Gastrocnemius medialis (tissue), 4 donors: Measurements from ENCODE around the gene ARSB. TPM values are rescaled to one million over a fixed set of nuclear protein-coding genes. Genes with fewer than 3 reads are reported as not detected.

Experiments
- ATAC-seq, 2 donors: fragments of 150-250 bp; one replicate each; pipeline ENCODE4 v1.9.1; 2016
- DNase-seq, 2 donors: peaks; one replicate each; pipeline ENCODE4 v3.0.0-alpha.2; 2019
- H3K27ac ChIP-seq, 4 donors: fragments of 200-600 bp; sonication (generic); 1 replicate in 1 of 4; 2 replicates in 3 of 4; pipeline ENCODE4 v1.5.1; 2016 to 2018; ENCODE audit warnings: mild to moderate bottlenecking in 2 of 4, moderate library complexity in 1 of 4
- H3K27me3 ChIP-seq, 3 donors: fragments of 200-600 bp; sonication (generic) in 2 of 3; 1 replicate in 1 of 3; 2 replicates in 2 of 3; pipeline versions ENCODE4 v1.5.1 to v1.6.0; 2016 to 2019; ENCODE audit warnings: mild to moderate bottlenecking in 1 of 3, moderate library complexity in 1 of 3
- H3K36me3 ChIP-seq, 2 donors: fragments of 200-600 bp; sonication (generic) in 1 of 2; one replicate each; pipeline ENCODE4 v1.5.1; 2017 to 2018
- H3K4me1 ChIP-seq, 2 donors: fragments of 200-600 bp; sonication (generic) in 1 of 2; one replicate each; pipeline ENCODE4 v1.5.1; 2016 to 2017; ENCODE audit warnings: mild to moderate bottlenecking in 2 of 2
- H3K4me3 ChIP-seq, 4 donors: fragments of 200-600 bp; sonication (generic) in 3 of 4; 1 replicate in 1 of 4; 2 replicates in 3 of 4; pipeline ENCODE4 v1.5.1; 2016 to 2019; ENCODE audit warnings: mild to moderate bottlenecking in 2 of 4
- H3K9me3 ChIP-seq, 3 donors: fragments of 200-600 bp; sonication (generic) in 2 of 3; 1 replicate in 1 of 3; 2 replicates in 2 of 3; pipeline ENCODE4 v1.5.1; 2016 to 2019
- POLR2A ChIP-seq, 2 donors: fragments of 450-650 bp; IDR thresholded peaks; one replicate each; pipeline ENCODE4 v1.6.1; 2017; ENCODE audit warnings: antibody characterized with exemption in 2 of 2, mild to moderate bottlenecking in 2 of 2, moderate library complexity in 2 of 2
- in situ Hi-C, 4 donors: fragments of 200-750 bp; cut with MboI; loops; one replicate each; pipeline versions ENCODE4 v1.15.0 to v1.8.0; 2017; ENCODE audit warnings: low sequenced_read_pairs in 4 of 4
- intact Hi-C: fragments of 100-400 bp; cut with DNase I; formaldehyde crosslinking; loops from one replicate; pipeline ENCODE4 v1.15.1; 2023; ENCODE audit warnings: low total_unique reads
- total RNA-seq, 4 donors: library from RNA; depleted of rRNA; stranded (reverse); fragments of >200 nt; gene quantifications; one replicate each; pipeline versions ENCODE4 v1.1.0 to v1.2.3, GENCODE V29; 2016
- TF ChIP-seq, protein P1 (sequence below), 5 experiments: fragments of 450-650 bp in 3 of 5; fragments of 200-600 bp in 2 of 5; sonication (generic) in 2 of 5; IDR thresholded peaks in 4 of 5; conservative IDR thresholded peaks in 1 of 5; 1 replicate in 4 of 5; 2 replicates in 1 of 5; pipeline ENCODE4 v1.5.1; 2016 to 2019; ENCODE audit warnings: antibody characterized with exemption in 5 of 5, mild to moderate bottlenecking in 3 of 5, moderate library complexity in 3 of 5

The ARSB gene
- total RNA-seq, 4 donors from 2014 or later, result 3.2 to 8.3 (median 5.1) TPM

DNA sequence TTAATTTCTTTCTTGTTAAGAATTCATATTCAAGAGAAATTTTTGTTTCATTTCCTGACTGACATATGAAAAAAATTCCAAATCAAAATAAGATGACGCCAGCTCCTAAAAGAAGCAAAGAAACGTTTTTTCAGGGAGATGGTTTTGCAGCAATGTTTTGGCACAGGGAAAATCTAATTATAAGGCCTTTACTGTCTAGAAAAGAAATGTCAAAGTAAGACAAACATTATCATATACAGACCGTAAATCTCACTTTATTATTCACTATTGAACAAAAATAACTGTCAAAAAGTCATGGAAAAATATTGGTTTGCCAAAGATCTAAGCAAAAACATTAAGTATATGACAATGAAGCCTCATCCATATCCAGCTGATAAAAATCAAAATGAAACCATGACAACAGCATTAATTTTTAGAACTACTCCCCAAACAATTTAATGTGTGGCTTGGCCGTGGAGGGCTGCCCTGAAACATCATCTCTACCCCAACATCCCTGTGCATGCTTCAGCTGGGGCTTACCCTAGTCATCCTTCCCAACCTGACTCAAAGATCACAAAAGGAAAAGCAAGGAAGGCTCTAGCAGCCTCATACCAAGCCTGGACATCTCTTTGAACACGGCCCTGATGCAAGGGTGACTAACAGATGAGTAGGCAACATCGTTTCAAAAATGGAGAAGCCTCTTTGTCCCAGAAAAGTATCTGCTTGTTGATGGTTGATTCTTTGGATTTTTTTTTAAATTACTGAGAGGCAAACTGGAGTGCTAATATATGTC, 95.6 kb downstream of the ARSB start:
- Histone ChIP-seq H3K27ac (no peak overlapping the region), H3K4me1 (peaks cover 0 to 4% of the 10 kb centered on the region in 2 donors), H3K36me3 (no peaks in the 10 kb centered on the region), H3K9me3 (no peaks in the 10 kb centered on the region), H3K27me3 (no peaks in the 10 kb centered on the region), H3K4me3 (no peak overlapping the region)
- in situ Hi-C loops, result loop anchor here in 1 of 4 donors (10.0 kb wide), 1 partner anchor 75 kb away; no protein-coding TSS in a partner anchor
- DNase-seq, result no peak
- intact Hi-C loops, result no loop called here
- ATAC-seq, result no peak
- no peak for TF ChIP-seq POLR2A (IDR thresholded peaks at IDR 0.05)
- TF ChIP-seq, protein P1, sequence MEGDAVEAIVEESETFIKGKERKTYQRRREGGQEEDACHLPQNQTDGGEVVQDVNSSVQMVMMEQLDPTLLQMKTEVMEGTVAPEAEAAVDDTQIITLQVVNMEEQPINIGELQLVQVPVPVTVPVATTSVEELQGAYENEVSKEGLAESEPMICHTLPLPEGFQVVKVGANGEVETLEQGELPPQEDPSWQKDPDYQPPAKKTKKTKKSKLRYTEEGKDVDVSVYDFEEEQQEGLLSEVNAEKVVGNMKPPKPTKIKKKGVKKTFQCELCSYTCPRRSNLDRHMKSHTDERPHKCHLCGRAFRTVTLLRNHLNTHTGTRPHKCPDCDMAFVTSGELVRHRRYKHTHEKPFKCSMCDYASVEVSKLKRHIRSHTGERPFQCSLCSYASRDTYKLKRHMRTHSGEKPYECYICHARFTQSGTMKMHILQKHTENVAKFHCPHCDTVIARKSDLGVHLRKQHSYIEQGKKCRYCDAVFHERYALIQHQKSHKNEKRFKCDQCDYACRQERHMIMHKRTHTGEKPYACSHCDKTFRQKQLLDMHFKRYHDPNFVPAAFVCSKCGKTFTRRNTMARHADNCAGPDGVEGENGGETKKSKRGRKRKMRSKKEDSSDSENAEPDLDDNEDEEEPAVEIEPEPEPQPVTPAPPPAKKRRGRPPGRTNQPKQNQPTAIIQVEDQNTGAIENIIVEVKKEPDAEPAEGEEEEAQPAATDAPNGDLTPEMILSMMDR (IDR thresholded peaks at IDR 0.05 in 4 of 5, conservative IDR thresholded peaks at IDR 0.05 in 1 of 5), result no peak

DNA sequence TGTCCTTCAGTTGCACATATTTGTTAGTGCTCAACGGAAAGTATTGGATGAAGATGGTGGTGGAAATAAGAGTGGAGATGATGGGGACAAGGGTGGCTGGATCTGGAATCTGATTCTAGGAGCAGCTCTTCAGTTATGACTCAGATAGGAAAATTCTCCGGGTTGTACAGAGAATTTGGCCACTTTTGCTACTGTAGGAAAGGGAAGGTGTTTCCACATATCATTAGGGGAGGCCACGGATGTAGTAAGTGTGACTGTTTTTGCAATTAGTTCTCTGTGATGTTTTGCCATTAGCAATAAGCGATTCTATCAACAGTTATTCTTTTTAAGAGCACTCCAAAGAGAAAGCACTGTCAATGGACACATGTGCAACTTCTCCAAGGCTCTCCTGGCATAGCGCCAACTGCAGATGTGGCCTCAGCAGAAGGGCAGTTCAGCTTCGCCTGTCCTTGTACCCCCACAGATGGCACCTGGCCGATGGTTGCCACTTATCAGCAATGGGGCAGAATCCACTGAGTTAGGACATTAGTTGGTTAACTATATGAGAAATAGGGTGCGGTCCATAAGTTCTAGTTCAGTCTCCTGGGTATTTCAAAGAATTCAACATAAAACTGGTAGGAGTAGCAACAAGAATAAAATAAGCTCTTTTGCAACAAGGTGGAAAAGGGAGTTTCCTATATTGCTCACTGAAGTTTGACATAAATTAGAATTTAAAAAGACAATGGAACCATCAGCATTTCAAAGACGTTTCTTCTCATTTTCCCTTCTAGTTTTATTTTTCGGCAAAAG, 96.3 kb downstream of the ARSB start:
- no peak overlapping the region for H3K4me3 ChIP-seq
- ATAC-seq (no peak), DNase-seq (no peak)
- TF ChIP-seq, protein P1 (IDR thresholded peaks at IDR 0.05 in 4 of 5, conservative IDR thresholded peaks at IDR 0.05 in 1 of 5), result no peak
- no peak for TF ChIP-seq POLR2A (IDR thresholded peaks at IDR 0.05)
- H3K27me3 ChIP-seq, result no peaks in the 10 kb centered on the region
- H3K27ac ChIP-seq, result no peak overlapping the region
- in situ Hi-C loops (no loop called here), intact Hi-C loops (no loop called here)
- H3K4me1 ChIP-seq, result peaks cover 0 to 4% of the 10 kb centered on the region in 2 donors
- H3K9me3 ChIP-seq, result no peaks in the 10 kb centered on the region
- no peaks in the 10 kb centered on the region for H3K36me3 ChIP-seq

DNA sequence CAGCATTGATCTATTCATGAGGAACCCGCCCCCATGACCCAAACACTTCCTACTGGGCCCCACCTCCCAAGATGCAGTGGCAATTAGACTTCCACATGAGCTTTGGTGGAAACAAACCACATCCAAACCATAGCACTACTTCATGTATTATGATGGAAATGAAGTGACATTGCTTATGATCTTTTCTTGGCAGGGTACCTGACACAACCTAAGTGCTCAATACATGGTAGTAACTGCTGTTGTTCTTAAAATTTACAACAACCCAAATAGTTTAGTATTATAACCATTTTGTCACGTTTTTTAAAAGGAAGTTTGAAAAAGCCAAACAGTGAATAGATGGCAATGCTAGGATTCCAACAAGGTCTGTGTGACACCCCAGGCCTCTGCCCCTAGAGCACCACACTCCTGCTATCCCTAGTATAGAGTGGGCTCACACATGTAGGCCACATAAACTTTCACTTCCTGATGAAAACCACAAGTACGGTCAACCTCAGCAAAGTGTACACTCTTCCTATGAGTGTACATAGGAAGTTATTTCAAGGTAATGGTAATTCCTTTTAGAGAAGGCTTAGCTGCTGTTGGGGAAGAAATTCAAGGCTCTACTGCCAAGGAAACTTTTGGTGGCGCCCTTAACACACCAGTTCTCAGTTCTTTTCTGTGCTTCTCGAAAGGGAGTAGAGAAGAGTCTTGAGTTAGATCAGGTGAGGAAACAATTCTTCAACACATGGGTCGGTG, 97.6 kb downstream of the ARSB start:
- Histone ChIP-seq H3K4me1 (peaks cover 0 to 4% of the 10 kb centered on the region in 2 donors), H3K9me3 (no peaks in the 10 kb centered on the region), H3K27ac (no peak overlapping the region), H3K27me3 (no peaks in the 10 kb centered on the region), H3K4me3 (no peak overlapping the region), H3K36me3 (no peaks in the 10 kb centered on the region)
- no peak for ATAC-seq
- TF ChIP-seq, protein P1 (IDR thresholded peaks at IDR 0.05 in 4 of 5, conservative IDR thresholded peaks at IDR 0.05 in 1 of 5), result no peak
- TF ChIP-seq POLR2A (IDR thresholded peaks at IDR 0.05), result no peak
- DNase-seq, result no peak
- in situ Hi-C loops (no loop called here), intact Hi-C loops (no loop called here)

DNA sequence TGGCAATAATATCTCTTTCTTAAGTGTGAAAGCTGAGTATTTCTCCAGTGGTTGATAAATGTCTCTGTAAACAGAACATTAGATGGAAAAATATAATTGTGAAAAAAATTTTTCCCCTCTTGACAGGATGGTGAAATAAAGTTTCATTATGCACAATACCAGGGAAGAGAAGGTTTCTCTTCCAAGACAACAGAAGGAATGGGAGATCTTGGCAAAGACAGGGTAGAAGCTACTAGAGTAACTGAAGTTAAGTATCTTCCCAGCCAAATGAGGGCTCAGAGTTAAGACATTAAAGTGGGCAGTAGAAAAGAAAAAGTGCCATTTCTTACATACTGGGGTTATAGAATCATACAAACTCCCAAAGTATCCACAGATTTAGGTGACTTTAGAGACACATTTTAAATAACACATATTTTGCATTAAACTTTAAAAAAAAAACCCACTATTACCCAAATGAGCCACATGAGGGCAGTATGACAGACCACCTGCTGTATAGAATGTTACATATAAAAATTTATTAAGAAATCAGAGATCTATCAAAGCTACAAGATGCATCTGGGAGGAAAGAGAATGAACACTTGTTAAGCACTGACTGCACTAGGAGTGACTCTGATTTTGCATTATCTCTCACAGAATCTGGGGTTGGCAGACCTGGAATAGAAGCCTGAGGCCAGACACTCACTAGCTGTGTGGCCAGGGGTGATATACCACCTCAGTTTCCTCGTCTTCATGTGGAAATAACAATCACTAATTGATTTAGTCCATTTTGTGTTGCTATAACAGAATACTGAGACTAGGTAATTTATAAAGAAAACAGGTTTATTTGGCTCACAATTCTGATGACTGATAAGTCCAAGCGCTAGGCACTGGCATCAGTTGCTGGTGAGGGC, 98.5 kb downstream of the ARSB start:
- H3K27ac ChIP-seq, result no peak overlapping the region
- in situ Hi-C loops, result no loop called here
- peaks cover 0 to 4% of the 10 kb centered on the region in 2 donors for H3K4me1 ChIP-seq
- intact Hi-C loops, result no loop called here
- TF ChIP-seq POLR2A (IDR thresholded peaks at IDR 0.05), result no peak
- TF ChIP-seq, protein P1 (IDR thresholded peaks at IDR 0.05 in 4 of 5, conservative IDR thresholded peaks at IDR 0.05 in 1 of 5), result peak in 4 of 5 experiments; percentile 11 to 53 (median 27)
- no peaks in the 10 kb centered on the region for H3K27me3 ChIP-seq
- no peak overlapping the region for H3K4me3 ChIP-seq
- no peak for DNase-seq
- no peaks in the 10 kb centered on the region for H3K9me3 ChIP-seq
- no peaks in the 10 kb centered on the region for H3K36me3 ChIP-seq
- ATAC-seq, result no peak
